ENCODE data around the gene WDR90.
A peak's percentile ranks its signal among the peaks of the same experiment; 100 is the strongest.

WDR90 gene

GRCh38 chr16:654034-654433 is 4.9 kb downstream of the WDR90 start:
- H3K4me3 ChIP-seq = no peak overlapping the region
- no peaks in the 10 kb centered on the region for H3K27me3 ChIP-seq
- TF ChIP-seq CTCF (IDR thresholded peaks at IDR 0.05) = no peak
- H3K9me3 ChIP-seq = no peaks in the 10 kb centered on the region
- intact Hi-C loops (cut with DNase I; ENCODE audit: low total_unique reads) = no loop called here
- DNase-seq = no peak
- peaks cover 0 to 14% (median 9%) of the 10 kb centered on the region in 4 donors for H3K4me1 ChIP-seq
- H3K36me3 ChIP-seq = peaks cover 0 to 80% (median 12%) of the 10 kb centered on the region in 3 donors
- H3K27ac ChIP-seq = no peak overlapping the region

GRCh38 chr16:657487-657886 is 8.3 kb downstream of the WDR90 start:
- Histone ChIP-seq H3K36me3 (peaks cover 0 to 71% (median 5%) of the 10 kb centered on the region in 3 donors), H3K4me3 (no peak overlapping the region), H3K27ac (no peak overlapping the region), H3K27me3 (no peaks in the 10 kb centered on the region), H3K4me1 (peaks cover 0 to 15% (median 13%) of the 10 kb centered on the region in 4 donors), H3K9me3 (no peaks in the 10 kb centered on the region)
- intact Hi-C loops (cut with DNase I; ENCODE audit: low total_unique reads) = loop anchor here (5.0 kb wide), 1 partner anchor 80 kb away; no protein-coding TSS in a partner anchor
- TF ChIP-seq CTCF (IDR thresholded peaks at IDR 0.05) = no peak
- no peak for DNase-seq

- intact Hi-C loops (cut with DNase I; ENCODE audit: low total_unique reads) = loop anchor here (5.0 kb wide), 1 partner anchor 82 kb away; no protein-coding TSS in a partner anchor
- Histone ChIP-seq H3K36me3 (peaks cover 0 to 61% (median 5%) of the 10 kb centered on the region in 3 donors), H3K27me3 (no peaks in the 10 kb centered on the region), H3K27ac (no peak overlapping the region), H3K4me3 (no peak overlapping the region), H3K9me3 (no peaks in the 10 kb centered on the region), H3K4me1 (peaks cover 0 to 15% (median 13%) of the 10 kb centered on the region in 4 donors)
- DNase-seq = no peak
- TF ChIP-seq CTCF (IDR thresholded peaks at IDR 0.05) = no peak
Measured at GRCh38 chr16:658679-659571, 9.8 kb downstream of the WDR90 start.

GRCh38 chr16:659618-660017 is 10.5 kb downstream of the WDR90 start:
- intact Hi-C loops (cut with DNase I; ENCODE audit: low total_unique reads) = loop anchor here (5.0 kb wide), 1 partner anchor 82 kb away; no protein-coding TSS in a partner anchor
- Histone ChIP-seq H3K9me3 (no peaks in the 10 kb centered on the region), H3K4me1 (peaks cover 0 to 15% (median 13%) of the 10 kb centered on the region in 4 donors), H3K36me3 (peaks cover 0 to 56% (median 5%) of the 10 kb centered on the region in 3 donors), H3K27ac (no peak overlapping the region), H3K4me3 (no peak overlapping the region), H3K27me3 (no peaks in the 10 kb centered on the region)
- no peak for DNase-seq
- TF ChIP-seq CTCF (IDR thresholded peaks at IDR 0.05) = no peak

- DNase-seq = no peak
- peaks cover 0 to 15% (median 13%) of the 10 kb centered on the region in 4 donors for H3K4me1 ChIP-seq
- H3K27ac ChIP-seq = peak overlapping the region; percentile 68 to 69
- intact Hi-C loops (cut with DNase I; ENCODE audit: low total_unique reads) = no loop called here
- peaks cover 0 to 52% (median 5%) of the 10 kb centered on the region in 3 donors for H3K36me3 ChIP-seq
- no peak for TF ChIP-seq CTCF (IDR thresholded peaks at IDR 0.05)
- H3K9me3 ChIP-seq = no peaks in the 10 kb centered on the region
- peak overlapping the region; percentile 16 to 46 for H3K4me3 ChIP-seq
- H3K27me3 ChIP-seq = no peaks in the 10 kb centered on the region
Measured at GRCh38 chr16:660132-660458, 10.9 kb downstream of the WDR90 start.
